Upper lobe of right lung (tissue), 1 donor: ENCODE results near the gene MYO18B. TPM values are rescaled to one million over a fixed set of nuclear protein-coding genes. Genes with fewer than 3 reads are reported as not detected.

ENCODE experiments used
- ATAC-seq: fragments of 200-7000 bp; cut with Tn5 transposase; one replicate; pipeline ENCODE4 v1.9.1; 2020; ENCODE audit warnings: mild to moderate bottlenecking, moderate library complexity
- DNase-seq: peaks from one replicate; pipeline ENCODE4 v3.0.0-alpha.2; 2020
- H3K27ac ChIP-seq: fragments of 200-600 bp; one replicate; pipeline ENCODE4 v1.8.0; 2022
- H3K27me3 ChIP-seq: fragments of 200-600 bp; one replicate; pipeline ENCODE4 v1.8.0; 2022; ENCODE audit warnings: mild to moderate bottlenecking
- H3K36me3 ChIP-seq: fragments of 200-600 bp; one replicate; pipeline ENCODE4 v1.8.0; 2022
- H3K4me1 ChIP-seq: fragments of 200-600 bp; one replicate; pipeline ENCODE4 v1.8.0; 2022
- H3K4me3 ChIP-seq: fragments of 200-600 bp; one replicate; pipeline ENCODE4 v1.8.0; 2022; ENCODE audit warnings: mild to moderate bottlenecking
- H3K9me3 ChIP-seq: fragments of 200-600 bp; one replicate; pipeline ENCODE4 v1.8.0; 2022
- CTCF ChIP-seq: fragments of 200-600 bp; IDR thresholded peaks from one replicate; pipeline ENCODE4 v1.8.0; 2022; ENCODE audit warnings: antibody characterized with exemption
- intact Hi-C: fragments of 100-400 bp; cut with DNase I; formaldehyde crosslinking; loops from one replicate; pipeline ENCODE4 v1.11.0; 2022
- total RNA-seq: library from RNA; stranded (reverse); fragmentation: NEBNext Ultra II Directional; extraction: Animal tissue kit (Norgen Biotek cat#: 25700); gene quantifications from one replicate; pipeline ENCODE4 v1.2.1, GENCODE V29; 2021
- donor health status: DM: no; HTN: yes; CAD: no; lungs with severe emphysema.

MYO18B gene
- total RNA-seq, 1 donor from 2014 or later = 0.14 TPM

DNA sequence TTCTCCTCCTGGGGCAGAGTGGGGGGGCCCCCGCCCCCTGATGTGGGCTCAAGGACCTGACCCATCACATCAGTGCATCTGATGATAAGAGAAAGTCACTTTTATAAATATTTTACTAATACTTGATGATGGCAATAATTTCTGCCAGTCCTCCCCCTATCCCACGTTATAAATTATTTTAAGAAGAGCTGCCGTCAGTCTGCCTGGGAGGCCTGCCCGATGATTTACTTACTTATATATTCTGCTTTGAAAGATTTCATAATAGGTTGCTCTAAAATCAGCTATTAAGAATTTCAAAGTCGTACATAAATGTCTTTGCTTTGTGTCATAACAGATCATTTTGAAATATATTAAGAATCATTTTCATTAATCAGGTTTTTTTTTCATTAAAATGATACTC is 58.8 kb downstream of the MYO18B start:
- H3K27ac ChIP-seq = no peak overlapping the region
- H3K4me1 ChIP-seq = no peaks in the 10 kb centered on the region
- no peaks in the 10 kb centered on the region for H3K36me3 ChIP-seq
- no peak for TF ChIP-seq CTCF
- H3K27me3 ChIP-seq = no peaks in the 10 kb centered on the region
- H3K9me3 ChIP-seq = no peaks in the 10 kb centered on the region
- ATAC-seq (no peak), DNase-seq (no peak)
- no peak overlapping the region for H3K4me3 ChIP-seq
- intact Hi-C loops = no loop called here

- no peaks in the 10 kb centered on the region for H3K4me1 ChIP-seq
- no peak overlapping the region for H3K27ac ChIP-seq
- DNase-seq (no peak), ATAC-seq (no peak)
- no peaks in the 10 kb centered on the region for H3K27me3 ChIP-seq
- H3K9me3 ChIP-seq = no peaks in the 10 kb centered on the region
- H3K36me3 ChIP-seq = no peaks in the 10 kb centered on the region
- H3K4me3 ChIP-seq = no peak overlapping the region
- intact Hi-C loops = no loop called here
- no peak for TF ChIP-seq CTCF
These were observed 60.0 kb downstream of the MYO18B start for GRCh38 chr22:25802018-25802417.

DNA sequence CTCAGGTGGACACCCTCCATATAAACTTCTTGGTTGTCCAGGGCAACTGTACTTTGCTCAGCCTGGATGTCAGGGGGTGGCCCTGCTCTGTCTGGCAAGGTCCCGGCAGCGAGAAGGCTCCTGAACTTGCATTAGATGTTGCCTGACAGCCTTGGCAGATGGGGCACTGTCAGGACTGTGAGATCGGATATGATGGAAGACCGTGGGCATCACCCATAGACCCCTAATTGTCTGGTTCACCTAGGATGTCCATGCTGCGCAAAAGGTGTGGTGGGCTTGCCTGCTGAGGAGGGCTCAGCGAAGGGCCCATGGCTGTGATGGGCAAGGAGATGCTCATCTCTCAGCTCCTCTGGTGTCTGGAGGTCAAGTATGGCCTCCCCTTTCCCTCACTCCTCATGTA is 62.7 kb downstream of the MYO18B start:
- ATAC-seq (no peak), DNase-seq (no peak)
- no peaks in the 10 kb centered on the region for H3K9me3 ChIP-seq

GRCh38 chr22:25806579-25806978 is 64.6 kb downstream of the MYO18B start:
- H3K9me3 ChIP-seq = no peaks in the 10 kb centered on the region
- no peak for DNase-seq
- no peak overlapping the region for H3K27ac ChIP-seq
- intact Hi-C loops = no loop called here
- no peak for ATAC-seq
- TF ChIP-seq CTCF = no peak
- H3K36me3 ChIP-seq = no peaks in the 10 kb centered on the region
- H3K4me1 ChIP-seq = no peaks in the 10 kb centered on the region
- H3K27me3 ChIP-seq = no peaks in the 10 kb centered on the region
- no peak overlapping the region for H3K4me3 ChIP-seq

More for the DNA sequence above, 62.7 kb downstream of the MYO18B start:
- H3K36me3 ChIP-seq = no peaks in the 10 kb centered on the region
- no peak overlapping the region for H3K27ac ChIP-seq
- intact Hi-C loops = no loop called here
- H3K27me3 ChIP-seq = no peaks in the 10 kb centered on the region
- H3K4me3 ChIP-seq = no peak overlapping the region
- no peaks in the 10 kb centered on the region for H3K4me1 ChIP-seq
- no peak for TF ChIP-seq CTCF

GRCh38 chr22:25814685-25815084 is 72.7 kb downstream of the MYO18B start:
- Histone ChIP-seq H3K4me1 (no peaks in the 10 kb centered on the region), H3K9me3 (no peaks in the 10 kb centered on the region), H3K27me3 (peaks cover 4% of the 10 kb centered on the region), H3K36me3 (no peaks in the 10 kb centered on the region), H3K27ac (no peak overlapping the region), H3K4me3 (no peak overlapping the region)
- intact Hi-C loops = no loop called here
- no peak for TF ChIP-seq CTCF
- no peak for ATAC-seq
- DNase-seq = no peak

DNA sequence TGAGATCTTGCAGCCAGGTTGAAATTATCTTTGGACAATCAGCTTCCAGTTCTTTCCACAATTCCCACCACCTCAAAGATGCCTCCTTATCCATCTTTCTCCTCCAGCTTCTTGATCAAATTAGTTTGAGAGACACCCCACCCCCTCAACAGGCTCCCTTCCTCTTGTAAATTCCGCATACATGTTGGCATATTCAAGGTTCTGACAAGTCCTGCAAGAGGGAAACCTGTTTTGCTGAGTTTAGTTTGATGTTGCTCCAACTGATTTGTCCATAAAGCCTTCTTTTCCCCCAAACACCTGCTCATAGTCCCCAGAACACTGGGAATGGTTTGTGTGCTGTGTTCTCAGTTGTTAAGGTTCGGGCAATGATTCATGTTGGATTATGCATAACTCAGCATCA is 73.6 kb downstream of the MYO18B start:
- no peaks in the 10 kb centered on the region for H3K36me3 ChIP-seq
- ATAC-seq (no peak), DNase-seq (no peak)
- H3K4me3 ChIP-seq = no peak overlapping the region
- H3K27ac ChIP-seq = no peak overlapping the region
- H3K27me3 ChIP-seq = peaks cover 4% of the 10 kb centered on the region
- no peak for TF ChIP-seq CTCF
- H3K9me3 ChIP-seq = no peaks in the 10 kb centered on the region
- intact Hi-C loops = no loop called here
- no peaks in the 10 kb centered on the region for H3K4me1 ChIP-seq
